ENCODE measurements around the gene ADH1C. TPM values are rescaled to one million over a fixed set of nuclear protein-coding genes. Genes with fewer than 3 reads are reported as not detected.

The ADH1C gene
- total RNA-seq, 1 experiment from 2014 or later, result not detected

- Histone ChIP-seq H3K4me1 (ENCODE audit: control insufficient read depth, insufficient read depth, low read length) (no peaks in the 10 kb centered on the region), H3K27me3 (ENCODE audit: control insufficient read depth, insufficient read depth, low read length) (no peaks in the 10 kb centered on the region), H3K9me3 (ENCODE audit: control insufficient read depth, insufficient read depth, low read depth, low read length) (no peaks in the 10 kb centered on the region), H3K4me3 (ENCODE audit: low read depth in 2 of 2, low read length in 2 of 2) (no peak overlapping the region), H3K27ac (ENCODE audit: low read length) (no peak overlapping the region), H3K36me3 (ENCODE audit: control insufficient read depth, insufficient read depth, low read length) (no peaks in the 10 kb centered on the region)
- POLR2A ChIA-PET, result no interaction called here
- TF ChIP-seq SIN3A (IDR thresholded peaks at IDR 0.05; ENCODE audit: borderline replicate concordance, insufficient read depth, low read depth, low read length) (no peak), CTCF (IDR thresholded peaks at IDR 0.05) (no peak), REST (IDR thresholded peaks at IDR 0.05; ENCODE audit: insufficient read depth in 1 of 2, low read depth in 2 of 2, low read length in 1 of 2) (no peak), TCF7L2 (IDR thresholded peaks at IDR 0.05; ENCODE audit: low read depth, low read length) (no peak)
- CTCF ChIA-PET, result no interaction called here
- ATAC-seq (no peak), DNase-seq (ENCODE audit: low read depth, low spot score) (no peak)
- intact Hi-C loops (cut with micrococcal nuclease; ENCODE audit: unreplicated experiment) (no loop called here), in situ Hi-C loops (cut with HindIII; ENCODE audit: low pct_unique_long_range_greater_than_20kb, low sequenced_read_pairs) (no loop called here)
- no TSS peak for BruUV-seq (replicated peaks)
These were observed 51.0 kb downstream of the ADH1C start for GRCh38 chr4:99301376-99302164.

- intact Hi-C loops (cut with micrococcal nuclease; ENCODE audit: unreplicated experiment), result no loop called here
These were observed 51.6 kb downstream of the ADH1C start for GRCh38 chr4:99300934-99301333.

More at GRCh38 chr4:99300934-99301333, 51.6 kb downstream of the ADH1C start:
- ChIA-PET CTCF (no interaction called here), POLR2A (no interaction called here)
- in situ Hi-C loops (cut with HindIII; ENCODE audit: low pct_unique_long_range_greater_than_20kb, low sequenced_read_pairs), result no loop called here
- Histone ChIP-seq H3K36me3 (ENCODE audit: control insufficient read depth, insufficient read depth, low read length) (no peaks in the 10 kb centered on the region), H3K4me3 (ENCODE audit: low read depth in 2 of 2, low read length in 2 of 2) (no peak overlapping the region), H3K27me3 (ENCODE audit: control insufficient read depth, insufficient read depth, low read length) (no peaks in the 10 kb centered on the region), H3K9me3 (ENCODE audit: control insufficient read depth, insufficient read depth, low read depth, low read length) (no peaks in the 10 kb centered on the region), H3K27ac (ENCODE audit: low read length) (no peak overlapping the region), H3K4me1 (ENCODE audit: control insufficient read depth, insufficient read depth, low read length) (no peaks in the 10 kb centered on the region)
- DNase-seq (ENCODE audit: low read depth, low spot score) (no peak), ATAC-seq (no peak)
- BruUV-seq (replicated peaks), result no TSS peak
- TF ChIP-seq REST (IDR thresholded peaks at IDR 0.05; ENCODE audit: insufficient read depth in 1 of 2, low read depth in 2 of 2, low read length in 1 of 2), result no peak
- no peak for TF ChIP-seq TCF7L2 (IDR thresholded peaks at IDR 0.05; ENCODE audit: low read depth, low read length)
- TF ChIP-seq POLR2AphosphoS5 (IDR thresholded peaks at IDR 0.05; ENCODE audit: low read depth, low read length), result no peak
- no peak for TF ChIP-seq SIN3A (IDR thresholded peaks at IDR 0.05; ENCODE audit: borderline replicate concordance, insufficient read depth, low read depth, low read length)
- TF ChIP-seq CTCF (IDR thresholded peaks at IDR 0.05), result no peak
